LNCaP clone FGC (cell line): ENCODE results near the gene HIVEP2.

Experiments
- DNase-seq: peaks from one replicate; pipeline ENCODE4 v3.0.0-alpha.2; 2011; ENCODE audit warnings: low read depth
- H3K4me3 ChIP-seq: 2 replicates; pipeline ENCODE4 v1.5.1; 2011; ENCODE audit warnings: mild to moderate bottlenecking, low read depth, low read length, control low read depth
- TF ChIP-seq, protein P1 (sequence below): IDR thresholded peaks from 2 replicates; pipeline ENCODE4 v1.5.1; 2012; ENCODE audit warnings: mild to moderate bottlenecking; ENCODE audit not compliant: control insufficient read depth, insufficient read depth; ENCODE audit errors: extremely low read depth

HIVEP2 gene

DNA sequence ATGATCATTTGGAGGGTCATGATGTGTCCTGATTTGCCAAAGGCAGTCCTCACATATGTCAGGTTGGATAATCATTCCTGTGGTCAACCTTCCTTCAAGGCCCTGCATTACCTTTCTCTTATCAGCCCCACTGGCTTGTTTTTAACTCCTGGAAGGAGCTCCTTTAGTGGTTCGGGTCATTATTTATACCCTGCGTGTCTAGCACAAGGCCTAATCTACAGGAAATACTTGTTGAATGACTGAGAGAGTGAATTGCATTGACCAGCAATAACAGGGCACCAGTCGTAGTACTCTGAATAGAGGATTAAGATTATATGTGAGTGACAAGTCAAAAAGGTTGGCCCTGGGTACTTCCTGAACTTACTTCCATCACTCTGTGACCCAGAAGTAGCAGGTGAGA lies 4.5 kb downstream of the HIVEP2 start:
- no peak for DNase-seq
- TF ChIP-seq, protein P1, sequence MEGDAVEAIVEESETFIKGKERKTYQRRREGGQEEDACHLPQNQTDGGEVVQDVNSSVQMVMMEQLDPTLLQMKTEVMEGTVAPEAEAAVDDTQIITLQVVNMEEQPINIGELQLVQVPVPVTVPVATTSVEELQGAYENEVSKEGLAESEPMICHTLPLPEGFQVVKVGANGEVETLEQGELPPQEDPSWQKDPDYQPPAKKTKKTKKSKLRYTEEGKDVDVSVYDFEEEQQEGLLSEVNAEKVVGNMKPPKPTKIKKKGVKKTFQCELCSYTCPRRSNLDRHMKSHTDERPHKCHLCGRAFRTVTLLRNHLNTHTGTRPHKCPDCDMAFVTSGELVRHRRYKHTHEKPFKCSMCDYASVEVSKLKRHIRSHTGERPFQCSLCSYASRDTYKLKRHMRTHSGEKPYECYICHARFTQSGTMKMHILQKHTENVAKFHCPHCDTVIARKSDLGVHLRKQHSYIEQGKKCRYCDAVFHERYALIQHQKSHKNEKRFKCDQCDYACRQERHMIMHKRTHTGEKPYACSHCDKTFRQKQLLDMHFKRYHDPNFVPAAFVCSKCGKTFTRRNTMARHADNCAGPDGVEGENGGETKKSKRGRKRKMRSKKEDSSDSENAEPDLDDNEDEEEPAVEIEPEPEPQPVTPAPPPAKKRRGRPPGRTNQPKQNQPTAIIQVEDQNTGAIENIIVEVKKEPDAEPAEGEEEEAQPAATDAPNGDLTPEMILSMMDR: no peak
- H3K4me3 ChIP-seq: no peak overlapping the region

DNA sequence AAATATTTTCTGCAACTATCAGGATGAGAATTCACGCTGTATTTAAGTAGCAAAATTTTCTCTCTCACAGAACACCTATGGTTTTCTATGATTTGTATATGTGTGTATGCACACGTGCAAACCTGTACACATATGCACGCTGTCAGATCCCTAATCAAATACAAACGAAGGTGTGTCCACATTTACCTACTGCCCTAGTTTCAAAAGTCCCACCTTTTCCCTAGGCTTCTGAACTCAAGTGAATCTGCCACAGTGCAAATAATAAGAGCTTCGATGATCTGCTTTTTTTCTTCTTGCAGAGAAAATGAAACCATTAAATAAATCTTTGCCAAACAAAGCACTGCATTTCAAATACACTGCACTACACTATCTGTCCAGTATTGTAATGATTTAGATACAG lies 6.5 kb downstream of the HIVEP2 start:
- no peak overlapping the region for H3K4me3 ChIP-seq
- TF ChIP-seq, protein P1: no peak
- DNase-seq: no peak

DNA sequence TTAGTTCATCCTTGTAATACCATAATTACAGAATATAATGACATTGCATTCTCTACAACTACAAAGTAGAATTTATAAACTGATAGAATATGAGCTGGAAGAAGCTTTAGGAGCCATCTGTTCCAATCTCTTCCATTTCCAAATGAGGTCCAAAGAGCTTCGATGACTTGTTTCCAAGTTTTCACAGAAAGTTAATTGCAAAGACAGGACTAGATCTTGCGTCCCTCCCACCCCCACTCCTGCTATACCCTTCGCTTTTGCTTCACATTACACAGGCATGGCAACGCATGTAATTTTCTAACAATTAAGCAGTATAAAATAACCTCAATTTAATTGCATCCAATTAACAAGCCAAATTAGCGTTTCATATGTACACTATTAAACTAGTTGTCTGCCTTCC lies 7.0 kb downstream of the HIVEP2 start:
- TF ChIP-seq, protein P1: no peak
- DNase-seq: no peak
- H3K4me3 ChIP-seq: no peak overlapping the region

DNA sequence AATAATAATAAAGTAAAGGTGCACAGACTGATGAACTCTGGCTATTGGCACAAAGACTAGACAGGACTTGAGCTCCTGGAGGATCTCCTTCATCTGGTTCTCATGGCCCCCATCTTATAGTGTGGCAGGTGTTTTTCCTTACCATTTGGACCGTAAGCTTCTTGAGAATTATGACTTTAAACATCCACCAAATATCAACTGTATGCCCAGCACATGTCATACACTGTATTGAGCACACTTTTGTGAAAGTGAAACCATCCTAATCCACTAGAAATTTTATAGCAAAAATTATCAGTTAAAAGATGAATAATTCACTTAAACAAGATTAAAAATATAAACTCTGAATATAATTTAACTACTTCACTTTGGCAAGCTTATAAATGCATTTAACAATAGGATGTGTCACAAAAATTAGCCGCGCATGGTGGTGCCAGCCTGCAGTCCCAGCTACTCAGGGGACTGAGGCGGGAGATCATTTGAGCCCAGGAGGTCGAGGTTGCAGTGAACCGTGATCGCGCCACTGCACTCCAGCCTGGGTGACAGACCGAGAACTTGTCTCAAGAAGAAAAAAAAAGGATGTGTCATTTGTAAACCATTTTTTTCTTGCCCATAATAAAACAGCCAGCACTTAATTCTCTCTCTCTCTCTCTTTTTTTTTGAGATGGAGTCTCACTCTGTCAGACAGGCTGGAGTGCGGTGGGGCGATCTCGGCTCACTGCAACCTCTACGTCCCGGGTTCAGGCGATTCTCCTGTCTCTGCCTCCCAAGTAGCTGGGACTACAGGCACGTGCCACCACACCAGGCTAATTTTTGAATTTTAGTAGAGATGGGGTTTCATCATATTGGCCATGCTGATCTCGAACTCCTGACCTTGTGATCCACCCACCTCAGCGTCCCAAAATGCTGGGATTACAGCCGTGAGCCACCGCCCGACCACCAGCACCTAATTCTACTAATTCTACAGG lies 9.1 kb downstream of the HIVEP2 start:
- TF ChIP-seq, protein P1: no peak
- no peak for DNase-seq
- H3K4me3 ChIP-seq: no peak overlapping the region

DNA sequence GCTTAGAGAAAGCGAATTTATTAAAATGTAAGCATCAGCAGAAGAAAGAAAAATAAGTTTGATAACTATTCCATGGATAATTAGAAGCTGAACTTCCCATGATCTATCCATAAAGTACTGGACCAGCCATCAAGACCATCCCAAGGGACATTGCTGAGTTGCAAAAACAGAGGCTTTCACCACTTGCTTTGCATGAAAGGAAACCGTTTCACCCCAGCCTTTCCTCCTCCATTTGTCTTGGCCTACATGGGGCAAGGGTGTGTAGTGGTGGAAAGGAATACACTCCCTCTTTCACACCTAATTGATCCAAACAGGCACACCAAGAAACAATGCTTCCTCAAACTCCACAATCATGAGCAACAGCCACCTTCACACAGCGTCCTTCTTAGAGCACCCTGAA lies 10.4 kb downstream of the HIVEP2 start:
- TF ChIP-seq, protein P1: no peak
- no peak overlapping the region for H3K4me3 ChIP-seq
- DNase-seq: no peak

DNA sequence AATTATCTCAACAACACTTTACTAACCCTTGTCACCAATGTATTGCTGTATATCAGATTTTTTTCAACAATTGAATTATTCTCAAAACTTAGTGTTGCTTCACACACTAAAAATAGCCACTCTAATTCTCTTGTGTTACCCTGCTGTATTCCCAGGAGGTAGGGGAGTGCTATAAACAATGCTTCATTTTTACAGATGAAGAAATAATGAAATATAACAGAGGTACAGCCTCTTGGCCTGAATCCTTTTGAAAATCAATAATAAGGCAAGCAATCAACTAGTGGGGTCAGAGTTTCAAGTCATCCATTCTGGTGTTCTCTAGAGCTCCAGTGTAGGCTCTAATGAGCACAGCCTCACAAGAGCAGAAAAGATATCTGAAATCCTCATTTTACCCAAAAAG lies 10.9 kb downstream of the HIVEP2 start:
- TF ChIP-seq, protein P1: no peak
- H3K4me3 ChIP-seq: no peak overlapping the region
- DNase-seq: no peak

DNA sequence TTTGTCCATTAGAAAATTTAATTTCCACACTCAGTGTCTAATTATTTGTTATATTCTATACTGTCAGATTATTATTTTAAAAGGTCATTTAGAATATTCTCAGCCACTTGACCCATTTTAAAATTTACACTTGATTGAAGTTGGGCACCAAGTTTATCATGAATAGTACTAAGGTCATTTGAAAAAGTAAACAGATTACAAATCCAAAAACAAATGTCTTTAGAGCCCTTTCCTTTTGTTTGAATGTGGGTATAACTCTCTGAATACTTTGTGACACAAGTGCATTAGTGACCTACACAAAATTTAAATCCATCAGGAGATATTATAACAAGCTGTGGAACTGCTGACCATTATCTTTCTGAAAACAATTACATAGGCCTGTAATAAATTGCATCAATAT lies 11.3 kb downstream of the HIVEP2 start:
- TF ChIP-seq, protein P1: no peak
- no peak for DNase-seq
- H3K4me3 ChIP-seq: no peak overlapping the region
